Spleen (tissue), 7 donors: ENCODE data around the gene PFDN5.

Experiments used
- POLR2A ChIP-seq, 3 donors: fragments of 450-650 bp; IDR thresholded peaks; one replicate each; pipeline ENCODE4 v1.5.1; 2017; ENCODE audit warnings: antibody characterized with exemption in 3 of 3, mild to moderate bottlenecking in 1 of 3
- POLR2AphosphoS5 ChIP-seq, 3 donors: sonication (generic); formaldehyde crosslinking; IDR thresholded peaks; one replicate each; pipeline ENCODE4 v1.5.1; 2017; ENCODE audit warnings: antibody characterized with exemption in 3 of 3
- TF ChIP-seq, protein P1 (sequence below), 11 experiments: fragments of 200-600 bp in 7 of 11; fragments of 450-650 bp in 4 of 11; sonication (generic) in 4 of 11; IDR thresholded peaks in 8 of 11; conservative IDR thresholded peaks in 3 of 11; 1 replicate in 7 of 11; 2 replicates in 4 of 11; pipeline versions ENCODE4 v1.4.0 to v1.8.0; 2016 to 2021; ENCODE audit warnings: antibody characterized with exemption in 11 of 11, inconsistent platforms in 4 of 11, mild to moderate bottlenecking in 1 of 11
- donor health status: DM: no; HTN: no; CAD: no; lungs with moderate emphysema.
- donor health status: DM: no; HTN: no; CAD: no.
- donor health status: DM: no; HTN: no; CAD: no.

DNA sequence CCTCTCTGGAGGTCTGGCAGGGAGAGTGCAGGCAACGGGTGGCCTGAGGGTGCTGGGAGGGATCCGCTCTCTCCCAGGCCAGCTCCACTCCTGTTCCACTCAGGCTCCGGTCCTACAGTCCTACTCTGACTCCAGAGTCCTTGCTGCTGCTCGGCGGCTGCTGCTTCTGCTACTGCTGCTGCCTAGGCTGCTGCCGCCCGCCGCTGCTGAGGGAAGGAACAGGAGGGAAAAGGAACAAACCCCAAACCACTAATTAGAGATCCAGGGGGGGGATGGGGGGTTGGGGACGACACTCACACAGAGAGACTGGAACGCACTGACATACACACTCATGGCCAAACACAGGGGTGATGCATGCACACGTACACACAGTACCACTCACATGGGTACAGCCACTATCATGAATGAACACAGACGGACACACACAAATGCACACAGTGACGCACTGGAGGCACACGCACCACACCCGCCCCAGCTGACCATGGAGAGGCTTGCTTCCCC is 40.9 kb downstream of the PFDN5 start, which contains the start of gene SP7:
- TF ChIP-seq, protein P1, sequence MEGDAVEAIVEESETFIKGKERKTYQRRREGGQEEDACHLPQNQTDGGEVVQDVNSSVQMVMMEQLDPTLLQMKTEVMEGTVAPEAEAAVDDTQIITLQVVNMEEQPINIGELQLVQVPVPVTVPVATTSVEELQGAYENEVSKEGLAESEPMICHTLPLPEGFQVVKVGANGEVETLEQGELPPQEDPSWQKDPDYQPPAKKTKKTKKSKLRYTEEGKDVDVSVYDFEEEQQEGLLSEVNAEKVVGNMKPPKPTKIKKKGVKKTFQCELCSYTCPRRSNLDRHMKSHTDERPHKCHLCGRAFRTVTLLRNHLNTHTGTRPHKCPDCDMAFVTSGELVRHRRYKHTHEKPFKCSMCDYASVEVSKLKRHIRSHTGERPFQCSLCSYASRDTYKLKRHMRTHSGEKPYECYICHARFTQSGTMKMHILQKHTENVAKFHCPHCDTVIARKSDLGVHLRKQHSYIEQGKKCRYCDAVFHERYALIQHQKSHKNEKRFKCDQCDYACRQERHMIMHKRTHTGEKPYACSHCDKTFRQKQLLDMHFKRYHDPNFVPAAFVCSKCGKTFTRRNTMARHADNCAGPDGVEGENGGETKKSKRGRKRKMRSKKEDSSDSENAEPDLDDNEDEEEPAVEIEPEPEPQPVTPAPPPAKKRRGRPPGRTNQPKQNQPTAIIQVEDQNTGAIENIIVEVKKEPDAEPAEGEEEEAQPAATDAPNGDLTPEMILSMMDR (IDR thresholded peaks at IDR 0.05 in 8 of 11, conservative IDR thresholded peaks at IDR 0.05 in 3 of 11): no peak
- no peak for TF ChIP-seq POLR2AphosphoS5 (IDR thresholded peaks at IDR 0.05)
- TF ChIP-seq POLR2A (IDR thresholded peaks at IDR 0.05): no peak
